ENCODE measurements around the gene MS4A18.
"Not testable (repeated sequence)": the region's sequence is repeated elsewhere in the genome, so short reads cannot be mapped to it uniquely, and the experiment has no call there.

GRCh38 chr11:60713423-60713822, 11.1 kb upstream of the MS4A18 start:
- TF ChIP-seq CTCF, POLR2A, POLR2AphosphoS5 (IDR thresholded peaks at IDR 0.05): not testable (repeated sequence)

All from prostate gland (tissue), 2 donors.